Endothelial cell of umbilical vein (primary cell): ENCODE data around the gene CDC37L1. TPM values are rescaled to one million over a fixed set of nuclear protein-coding genes. Genes with fewer than 3 reads are reported as not detected.

ENCODE experiments used
- Bru-seq: library from RNA; stranded (reverse); fragments of 400-500 nt; gene quantifications from one replicate; lab custom pipeline; 2021; lab: Mats Ljungman, UMichigan
- BruChase-seq, 2 experiments: library from RNA; stranded (reverse); fragments of 400-500 nt; gene quantifications; one replicate each; lab custom pipeline; 2021; lab: Mats Ljungman, UMichigan
- BruUV-seq: library from RNA; stranded (reverse); fragments of 400-500 nt; replicated peaks from 2 replicates; lab custom pipeline; 2021; lab: Mats Ljungman, UMichigan
- CTCF ChIA-PET: fragments of 300-600, 350-600 bp; sonication (Branson Sonifier 250); formaldehyde crosslinking; loops from one replicate; lab custom pipeline; 2021; ENCODE audit warnings: antibody characterized with exemption, inconsistent platforms; lab: Charles Lee
- POLR2A ChIA-PET: fragments of 300-600, 350-600 bp; sonication (Branson Sonifier 250); formaldehyde crosslinking; loops from one replicate; lab custom pipeline; 2021; ENCODE audit warnings: antibody characterized with exemption, inconsistent platforms; lab: Charles Lee
- DNase-seq: peaks from one replicate; pipeline ENCODE4 v3.0.0-alpha.2; 2011; ENCODE audit warnings: low read depth, low spot score
- FAIRE-seq: peaks from 2 replicates; lab custom pipeline; 2011; peaks lifted over from hg19 to GRCh38; lab: Jason Lieb, UNC
- H2AFZ ChIP-seq: 2 replicates; pipeline ENCODE4 v1.6.0; 2012; ENCODE audit warnings: low read depth, low read length, control low read depth, inconsistent platforms
- H3K27ac ChIP-seq: 2 replicates; pipeline ENCODE4 v1.5.1; 2011; ENCODE audit warnings: low read depth, mild to moderate bottlenecking, control low read depth, low read length, moderate library complexity; ENCODE audit not compliant: insufficient read depth
- H3K27me3 ChIP-seq, 2 experiments: 2 replicates each; pipeline versions ENCODE4 v1.6.0 to v1.6.1; 2011; ENCODE audit warnings: low read length in 2 of 2, mixed read lengths in 1 of 2; ENCODE audit not compliant: control insufficient read depth in 2 of 2, insufficient read depth in 2 of 2
- H3K36me3 ChIP-seq, 2 experiments: 2 replicates in 1 of 2; 3 replicates in 1 of 2; pipeline ENCODE4 v1.5.1; 2011; ENCODE audit warnings: low read length in 2 of 2, mild to moderate bottlenecking in 1 of 2, moderate library complexity in 1 of 2; ENCODE audit not compliant: control insufficient read depth in 2 of 2, insufficient read depth in 2 of 2; ENCODE audit errors: extremely low read depth in 1 of 2
- H3K4me1 ChIP-seq: 3 replicates; pipeline ENCODE4 v1.5.1; 2011; ENCODE audit warnings: mild to moderate bottlenecking, low read length; ENCODE audit not compliant: control insufficient read depth, insufficient read depth; ENCODE audit errors: extremely low read depth
- H3K4me2 ChIP-seq: 2 replicates; pipeline ENCODE4 v1.6.1; 2011; ENCODE audit warnings: low read length, control low read depth, mixed read lengths; ENCODE audit not compliant: insufficient read depth
- H3K4me3 ChIP-seq, 3 experiments: fragments of 200-600 bp in 1 of 3; sonication (generic), shearing (Covaris generic) in 1 of 3; replicated peaks in 1 of 3; 2 replicates each; pipeline ENCODE4 v1.5.1; 2011 to 2016; ENCODE audit warnings: control low read depth in 3 of 3, low read length in 3 of 3, mild to moderate bottlenecking in 2 of 3, inconsistent platforms in 1 of 3, low read depth in 1 of 3, moderate library complexity in 1 of 3; ENCODE audit not compliant: insufficient read depth in 1 of 3
- H3K79me2 ChIP-seq: 2 replicates; pipeline ENCODE4 v1.6.0; 2012; ENCODE audit warnings: low read length, inconsistent platforms; ENCODE audit not compliant: control insufficient read depth, insufficient read depth
- H3K9ac ChIP-seq: replicated peaks from 2 replicates; pipeline ENCODE3; 2011; ENCODE audit warnings: low read length, control low read depth; ENCODE audit not compliant: insufficient read depth; ENCODE audit errors: extremely low read depth
- H3K9me1 ChIP-seq: replicated peaks from 3 replicates; pipeline ENCODE4 v1.6.0; 2011; ENCODE audit warnings: mild to moderate bottlenecking, low read length; ENCODE audit not compliant: control insufficient read depth, insufficient read depth; ENCODE audit errors: extremely low read depth
- H3K9me3 ChIP-seq: replicated peaks from 2 replicates; pipeline ENCODE4 v1.5.1; 2012; ENCODE audit warnings: low read length, inconsistent platforms; ENCODE audit not compliant: control insufficient read depth, insufficient read depth
- H4K20me1 ChIP-seq: replicated peaks from 2 replicates; pipeline ENCODE3; 2011; ENCODE audit warnings: mild to moderate bottlenecking, low read length; ENCODE audit not compliant: control insufficient read depth, insufficient read depth; ENCODE audit errors: extremely low read depth
- EZH2 ChIP-seq: IDR thresholded peaks from 2 replicates; pipeline ENCODE4 v1.6.1; 2012; ENCODE audit warnings: borderline replicate concordance, low read depth, mild to moderate bottlenecking, moderate library complexity, low read length, inconsistent platforms; ENCODE audit not compliant: severe bottlenecking
- FOS ChIP-seq: IDR thresholded peaks from 2 replicates; pipeline ENCODE4 v1.6.1; 2011; ENCODE audit warnings: mild to moderate bottlenecking, low read length, moderate library complexity, borderline replicate concordance; ENCODE audit not compliant: insufficient read depth
- GATA2 ChIP-seq: IDR thresholded peaks from 2 replicates; pipeline ENCODE4 v1.7.0; 2011; ENCODE audit warnings: low read depth, mild to moderate bottlenecking, moderate library complexity, mixed read lengths, low read length; ENCODE audit not compliant: insufficient read length, insufficient read depth
- JUN ChIP-seq: IDR thresholded peaks from 2 replicates; pipeline ENCODE4 v1.6.1; 2011; ENCODE audit warnings: borderline replicate concordance, low read depth; ENCODE audit not compliant: insufficient read length, insufficient read depth
- MYC ChIP-seq: IDR thresholded peaks from one replicate; pipeline ENCODE4 v1.6.1; 2011; ENCODE audit warnings: mild to moderate bottlenecking, low read depth, low read length
- POLR2A ChIP-seq: IDR thresholded peaks from 2 replicates; pipeline ENCODE4 v1.6.1; 2012; ENCODE audit warnings: low read depth, mild to moderate bottlenecking, control low read depth, low read length
- POLR2AphosphoS5 ChIP-seq: IDR thresholded peaks from 2 replicates; pipeline ENCODE4 v1.6.1; 2012; ENCODE audit warnings: low read depth, mild to moderate bottlenecking, control low read depth, low read length, moderate library complexity; ENCODE audit not compliant: insufficient read depth
- dilution Hi-C: fragments of 300-500 bp; cut with MboI; formaldehyde crosslinking; loops from one replicate; pipeline ENCODE4 v1.15.0; 2019; ENCODE audit warnings: low sequenced_read_pairs; ENCODE audit not compliant: extremely low pct_ligation_motif_present
- intact Hi-C: fragments of 100-400 bp; cut with micrococcal nuclease; formaldehyde crosslinking; loops from one replicate; pipeline ENCODE4 v1.10.0; 2022
- long read RNA-seq: library from polyadenylated mRNA; stranded (forward); transcript quantifications from one replicate; pipeline ENCODE4 v2.0.0, GENCODE V29; 2021
- polyA minus RNA-seq, 3 experiments: library from RNA; depleted of rRNA, polyadenylated mRNA; stranded (reverse); fragments of >200 nt; gene quantifications; 1 replicate in 1 of 3; 2 replicates in 2 of 3; pipeline ENCODE4 v1.2.3, GENCODE V29; 2011
- polyA plus RNA-seq, 4 experiments: library from polyadenylated mRNA; depleted of rRNA in 3 of 4; stranded (reverse) in 3 of 4; unstranded in 1 of 4; fragments of >200 nt; gene quantifications; 2 replicates each; pipeline versions ENCODE4 v1.2.1 to v1.2.3, GENCODE V29; 2011 to 2012; ENCODE audit warnings: missing spikeins in 1 of 4
- total RNA-seq: library from RNA; stranded (reverse); gene quantifications from 2 replicates; pipeline ENCODE4 v1.2.3, GENCODE V29; 2021
- TF ChIP-seq, protein P1 (sequence below): IDR thresholded peaks from 2 replicates; pipeline ENCODE4 v1.6.1; 2011; ENCODE audit not compliant: insufficient read depth, insufficient read length
- TF ChIP-seq, protein P2 (sequence below), 2 donors: IDR thresholded peaks; 1 replicate in 1 of 2; 2 replicates in 1 of 2; pipeline ENCODE4 v1.5.1; 2011; ENCODE audit warnings: low read length in 2 of 2, mild to moderate bottlenecking in 2 of 2, moderate library complexity in 2 of 2, control low read depth in 1 of 2, inconsistent platforms in 1 of 2, low read depth in 1 of 2; ENCODE audit not compliant: insufficient read depth in 1 of 2; ENCODE audit errors: extremely low read depth in 1 of 2

CDC37L1 gene
- total RNA-seq (6.8 and 8.9 TPM in 2 replicates), polyA plus RNA-seq (1.8 and 2.6 TPM in 2 replicates), polyA minus RNA-seq (4.3 and 4.6 TPM in 2 replicates), Bru-seq, nascent RNA (percentile 69 among the genes with signal in this experiment), BruChase-seq, experiment 1, labeled RNA remaining after a 6-hour chase (percentile 41 among the genes with signal in this experiment), BruChase-seq, experiment 2, labeled RNA remaining after a 2-hour chase (percentile 58 among the genes with signal in this experiment)
- polyA plus RNA-seq (2011; cell fraction: cytosol; rRNA removed): 3.2 and 3.7 TPM in 2 replicates
- polyA plus RNA-seq (2011; cell fraction: nucleus; rRNA removed): 3.7 and 4.4 TPM in 2 replicates
- polyA plus RNA-seq (2012): 7.4 and 7.8 TPM in 2 replicates
- polyA minus RNA-seq (2011; cell fraction: cytosol; rRNA and poly(A)+ RNA removed): 3.7 TPM
- 5.9 and 6.1 TPM in 2 replicates for polyA minus RNA-seq (2011; cell fraction: nucleus; rRNA and poly(A)+ RNA removed)
- long read RNA-seq, transcript CDC37L1-201 (7 exons, 3,502 nt): major isoform, 19 of 22 reads
- long read RNA-seq, partial matches to known transcripts: 0 of 22 reads
- long read RNA-seq, other reads (novel, unspliced or antisense): 3 of 22 reads

DNA sequence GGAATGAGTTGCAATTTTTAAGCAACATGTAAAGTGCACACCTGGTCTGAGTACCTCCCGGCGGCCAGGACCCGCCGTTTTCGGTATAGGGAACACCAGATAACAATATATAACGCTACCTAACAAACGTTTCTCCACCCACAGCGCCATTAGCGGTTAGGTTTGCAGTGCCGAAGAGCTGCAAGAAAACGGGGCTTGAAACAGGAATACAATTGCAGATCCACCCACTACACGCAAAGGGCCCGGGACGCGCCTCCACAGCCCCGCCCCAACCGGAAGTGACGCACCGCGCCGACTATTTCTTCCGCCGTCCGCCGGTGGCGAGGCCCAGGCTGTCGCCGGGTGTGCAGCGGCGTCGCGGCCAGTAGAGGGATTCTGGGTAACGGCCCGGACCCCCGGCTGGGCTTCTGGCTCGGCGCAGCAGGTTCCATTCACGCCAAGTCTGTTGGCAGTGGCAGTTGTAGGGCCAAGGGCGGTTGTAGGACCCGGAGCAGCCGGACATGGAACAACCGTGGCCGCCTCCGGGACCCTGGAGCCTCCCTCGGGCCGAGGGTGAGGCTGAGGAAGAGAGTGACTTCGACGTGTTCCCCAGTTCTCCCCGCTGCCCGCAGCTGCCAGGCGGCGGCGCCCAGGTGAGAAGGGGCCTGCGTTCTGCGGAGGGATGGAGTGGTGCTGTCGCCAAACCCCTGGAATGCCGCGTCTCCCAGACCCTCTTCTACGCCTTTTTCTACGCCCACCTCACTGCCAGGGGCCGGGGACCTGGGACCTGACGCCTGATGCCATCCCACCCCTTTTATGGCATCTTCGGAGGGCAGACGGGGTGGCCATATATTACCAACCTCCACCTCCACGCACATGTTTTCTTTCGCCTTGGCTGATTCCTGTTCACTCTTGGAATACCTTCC is at the start of gene CDC37L1:
Gene CDC37L1, plus strand, starts transcription at position 302 of the 905 bp plus-strand sequence. Its CDS starts 199 bp downstream, at position 501.
- intact Hi-C loops: loop anchor here (1.0 to 10.0 kb wide), 3 partner anchors 17 to 1155 kb away; partner anchors contain the start of genes AK3, PLPP6 and RFX3

More for the DNA sequence above, at the start of gene CDC37L1:
- Histone ChIP-seq H3K4me1 (peaks cover 6% of the 10 kb centered on the region), H3K27ac (peak within 1 kb of the TSS; percentile 71), H3K27me3 (no peaks in the 10 kb centered on the region), H4K20me1 (no peaks in the 10 kb centered on the region), H3K4me2 (peak within 1 kb of the TSS; percentile 97), H2AFZ (peak within 1 kb of the TSS; percentile 89), H3K9me1 (no peaks in the 10 kb centered on the region), H3K79me2 (peaks cover 22% of the 10 kb centered on the region), H3K36me3 (no peaks in the 10 kb centered on the region), H3K9me3 (no peaks in the 10 kb centered on the region), H3K9ac (peak within 1 kb of the TSS; percentile 89), H3K4me3 (peak within 1 kb of the TSS; percentile 69 to 84 (median 75))
- POLR2A ChIA-PET: interaction anchor here (1.0 kb wide), 1 partner anchor 13 kb away, joined by 5 read pairs; the partner anchor contains the start of gene SPATA6L
- TF ChIP-seq FOS (peak; percentile 40), POLR2AphosphoS5 (peak; percentile 96), JUN (peak; percentile 28), MYC (no peak), POLR2A (peak; percentile 98), EZH2 (no peak), GATA2 (no peak)
- TF ChIP-seq, protein P1, sequence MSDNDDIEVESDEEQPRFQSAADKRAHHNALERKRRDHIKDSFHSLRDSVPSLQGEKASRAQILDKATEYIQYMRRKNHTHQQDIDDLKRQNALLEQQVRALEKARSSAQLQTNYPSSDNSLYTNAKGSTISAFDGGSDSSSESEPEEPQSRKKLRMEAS: no peak
- TF ChIP-seq, protein P2, sequence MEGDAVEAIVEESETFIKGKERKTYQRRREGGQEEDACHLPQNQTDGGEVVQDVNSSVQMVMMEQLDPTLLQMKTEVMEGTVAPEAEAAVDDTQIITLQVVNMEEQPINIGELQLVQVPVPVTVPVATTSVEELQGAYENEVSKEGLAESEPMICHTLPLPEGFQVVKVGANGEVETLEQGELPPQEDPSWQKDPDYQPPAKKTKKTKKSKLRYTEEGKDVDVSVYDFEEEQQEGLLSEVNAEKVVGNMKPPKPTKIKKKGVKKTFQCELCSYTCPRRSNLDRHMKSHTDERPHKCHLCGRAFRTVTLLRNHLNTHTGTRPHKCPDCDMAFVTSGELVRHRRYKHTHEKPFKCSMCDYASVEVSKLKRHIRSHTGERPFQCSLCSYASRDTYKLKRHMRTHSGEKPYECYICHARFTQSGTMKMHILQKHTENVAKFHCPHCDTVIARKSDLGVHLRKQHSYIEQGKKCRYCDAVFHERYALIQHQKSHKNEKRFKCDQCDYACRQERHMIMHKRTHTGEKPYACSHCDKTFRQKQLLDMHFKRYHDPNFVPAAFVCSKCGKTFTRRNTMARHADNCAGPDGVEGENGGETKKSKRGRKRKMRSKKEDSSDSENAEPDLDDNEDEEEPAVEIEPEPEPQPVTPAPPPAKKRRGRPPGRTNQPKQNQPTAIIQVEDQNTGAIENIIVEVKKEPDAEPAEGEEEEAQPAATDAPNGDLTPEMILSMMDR (IDR thresholded peaks at IDR 0.05; ENCODE audit: extremely low read depth in 1 of 2, insufficient read depth in 1 of 2, low read depth in 1 of 2, low read length in 2 of 2): peak; percentile 60 to 78
- FAIRE-seq (peak; percentile 76), DNase-seq (peak; percentile 98)
- BruUV-seq: no TSS peak
- CTCF ChIA-PET: interaction anchor here (0.6 to 1.0 kb wide), 10 partner anchors 14 to 96 kb away, joined by 3 to 14 read pairs (median 3); partner anchors contain the start of gene SPATA6L
- dilution Hi-C loops: no loop called here
